ENCODE results near the gene SAXO1. TPM values are rescaled to one million over a fixed set of nuclear protein-coding genes. Genes with fewer than 3 reads are reported as not detected.

The SAXO1 gene
- total RNA-seq, 1 experiment from 2014 or later, result not detected

GRCh38 chr9:18921366-18922075 is 111.5 kb downstream of the SAXO1 start:
- no TSS peak for BruUV-seq (replicated peaks)
- TF ChIP-seq, protein P1, sequence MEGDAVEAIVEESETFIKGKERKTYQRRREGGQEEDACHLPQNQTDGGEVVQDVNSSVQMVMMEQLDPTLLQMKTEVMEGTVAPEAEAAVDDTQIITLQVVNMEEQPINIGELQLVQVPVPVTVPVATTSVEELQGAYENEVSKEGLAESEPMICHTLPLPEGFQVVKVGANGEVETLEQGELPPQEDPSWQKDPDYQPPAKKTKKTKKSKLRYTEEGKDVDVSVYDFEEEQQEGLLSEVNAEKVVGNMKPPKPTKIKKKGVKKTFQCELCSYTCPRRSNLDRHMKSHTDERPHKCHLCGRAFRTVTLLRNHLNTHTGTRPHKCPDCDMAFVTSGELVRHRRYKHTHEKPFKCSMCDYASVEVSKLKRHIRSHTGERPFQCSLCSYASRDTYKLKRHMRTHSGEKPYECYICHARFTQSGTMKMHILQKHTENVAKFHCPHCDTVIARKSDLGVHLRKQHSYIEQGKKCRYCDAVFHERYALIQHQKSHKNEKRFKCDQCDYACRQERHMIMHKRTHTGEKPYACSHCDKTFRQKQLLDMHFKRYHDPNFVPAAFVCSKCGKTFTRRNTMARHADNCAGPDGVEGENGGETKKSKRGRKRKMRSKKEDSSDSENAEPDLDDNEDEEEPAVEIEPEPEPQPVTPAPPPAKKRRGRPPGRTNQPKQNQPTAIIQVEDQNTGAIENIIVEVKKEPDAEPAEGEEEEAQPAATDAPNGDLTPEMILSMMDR (IDR thresholded peaks at IDR 0.05; ENCODE audit: unreplicated experiment), result no peak
- no peaks in the 10 kb centered on the region for H3K4me1 Mint-ChIP-seq (ENCODE audit: low read depth, unreplicated experiment)
- no peak for DNase-seq
- intact Hi-C loops (cut with micrococcal nuclease; ENCODE audit: unreplicated experiment), result no loop called here
- no peaks in the 10 kb centered on the region for H3K36me3 Mint-ChIP-seq (ENCODE audit: insufficient read depth, unreplicated experiment)
- CTCF ChIA-PET, result no interaction called here
- H3K9me3 Mint-ChIP-seq (ENCODE audit: low read depth, unreplicated experiment), result no peaks in the 10 kb centered on the region
- H3K27ac Mint-ChIP-seq (ENCODE audit: unreplicated experiment), result no peak overlapping the region
- H3K4me3 Mint-ChIP-seq (ENCODE audit: low read depth, unreplicated experiment), result no peak overlapping the region
- peaks cover 53% of the 10 kb centered on the region for H3K27me3 Mint-ChIP-seq (ENCODE audit: unreplicated experiment)

- H3K9me3 Mint-ChIP-seq (ENCODE audit: low read depth, unreplicated experiment), result no peaks in the 10 kb centered on the region
- no peak overlapping the region for H3K27ac Mint-ChIP-seq (ENCODE audit: unreplicated experiment)
- TF ChIP-seq, protein P1 (IDR thresholded peaks at IDR 0.05; ENCODE audit: unreplicated experiment), result no peak
- H3K4me1 Mint-ChIP-seq (ENCODE audit: low read depth, unreplicated experiment), result no peaks in the 10 kb centered on the region
- DNase-seq, result no peak
- H3K4me3 Mint-ChIP-seq (ENCODE audit: low read depth, unreplicated experiment), result no peak overlapping the region
- no TSS peak for BruUV-seq (replicated peaks)
- CTCF ChIA-PET, result no interaction called here
- intact Hi-C loops (cut with micrococcal nuclease; ENCODE audit: unreplicated experiment), result no loop called here
- peaks cover 64% of the 10 kb centered on the region for H3K27me3 Mint-ChIP-seq (ENCODE audit: unreplicated experiment)
- no peaks in the 10 kb centered on the region for H3K36me3 Mint-ChIP-seq (ENCODE audit: insufficient read depth, unreplicated experiment)
These were observed 112.6 kb downstream of the SAXO1 start for GRCh38 chr9:18920141-18921084.

GRCh38 chr9:18911714-18912342 is 121.2 kb downstream of the SAXO1 start:
- H3K4me3 Mint-ChIP-seq (ENCODE audit: low read depth, unreplicated experiment), result no peak overlapping the region
- intact Hi-C loops (cut with micrococcal nuclease; ENCODE audit: unreplicated experiment), result no loop called here
- no peaks in the 10 kb centered on the region for H3K9me3 Mint-ChIP-seq (ENCODE audit: low read depth, unreplicated experiment)
- CTCF ChIA-PET, result no interaction called here
- H3K36me3 Mint-ChIP-seq (ENCODE audit: insufficient read depth, unreplicated experiment), result no peaks in the 10 kb centered on the region
- no peak for DNase-seq
- no peaks in the 10 kb centered on the region for H3K4me1 Mint-ChIP-seq (ENCODE audit: low read depth, unreplicated experiment)
- no peak overlapping the region for H3K27ac Mint-ChIP-seq (ENCODE audit: unreplicated experiment)
- no TSS peak for BruUV-seq (replicated peaks)
- H3K27me3 Mint-ChIP-seq (ENCODE audit: unreplicated experiment), result peaks cover 81% of the 10 kb centered on the region
- TF ChIP-seq, protein P1 (IDR thresholded peaks at IDR 0.05; ENCODE audit: unreplicated experiment), result no peak

GRCh38 chr9:18910916-18911315 is 122.1 kb downstream of the SAXO1 start:
- CTCF ChIA-PET, result no interaction called here
- H3K36me3 Mint-ChIP-seq (ENCODE audit: insufficient read depth, unreplicated experiment), result no peaks in the 10 kb centered on the region
- peaks cover 80% of the 10 kb centered on the region for H3K27me3 Mint-ChIP-seq (ENCODE audit: unreplicated experiment)
- H3K9me3 Mint-ChIP-seq (ENCODE audit: low read depth, unreplicated experiment), result no peaks in the 10 kb centered on the region
- no peak overlapping the region for H3K27ac Mint-ChIP-seq (ENCODE audit: unreplicated experiment)
- intact Hi-C loops (cut with micrococcal nuclease; ENCODE audit: unreplicated experiment), result no loop called here
- H3K4me1 Mint-ChIP-seq (ENCODE audit: low read depth, unreplicated experiment), result no peaks in the 10 kb centered on the region
- no peak for DNase-seq
- no TSS peak for BruUV-seq (replicated peaks)
- no peak overlapping the region for H3K4me3 Mint-ChIP-seq (ENCODE audit: low read depth, unreplicated experiment)
- TF ChIP-seq, protein P1 (IDR thresholded peaks at IDR 0.05; ENCODE audit: unreplicated experiment), result no peak

Measured in Calu3 (cell line).